ENCODE data around the gene TNK1.
A peak's percentile ranks its signal among the peaks of the same experiment; 100 is the strongest.

DNA sequence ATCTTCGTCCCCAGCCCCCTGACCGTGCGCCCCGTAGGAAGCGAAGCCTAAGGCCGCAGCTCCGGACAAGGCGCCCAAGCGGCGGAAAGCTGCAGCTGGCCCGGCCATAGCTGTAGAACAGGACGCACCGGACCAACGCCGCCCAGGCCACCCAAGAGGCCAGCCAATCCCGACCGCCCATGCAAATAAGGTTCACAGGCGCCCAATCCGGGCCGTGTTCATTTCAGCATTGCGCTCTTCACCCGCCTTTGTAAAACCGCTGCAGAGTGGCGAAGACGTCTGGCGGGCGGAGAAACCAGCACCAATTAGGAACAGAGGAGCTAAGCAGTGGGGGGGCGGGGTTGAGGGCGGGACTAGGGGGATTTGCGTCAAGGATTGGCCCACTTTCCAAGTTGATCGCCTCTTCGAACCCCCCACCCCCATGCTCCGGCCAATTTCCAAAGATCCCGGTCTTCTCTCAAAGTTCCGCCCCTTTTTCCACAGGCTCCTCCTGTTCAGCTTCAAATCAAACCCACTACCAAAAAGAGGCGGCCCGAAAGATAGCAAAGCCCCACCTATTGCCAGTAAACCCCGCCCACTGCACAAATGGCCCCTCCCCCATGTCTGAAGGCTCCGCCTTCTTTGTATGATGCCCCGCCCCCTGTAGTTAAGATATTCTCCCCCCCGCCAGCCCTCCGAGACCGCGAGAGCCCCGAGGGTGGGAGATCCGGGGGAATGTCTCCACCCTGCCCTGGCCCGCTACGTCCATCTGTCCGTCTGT is 23.3 kb downstream of the TNK1 start, which contains the start of gene TMEM256:
- TF ChIP-seq, protein P1, sequence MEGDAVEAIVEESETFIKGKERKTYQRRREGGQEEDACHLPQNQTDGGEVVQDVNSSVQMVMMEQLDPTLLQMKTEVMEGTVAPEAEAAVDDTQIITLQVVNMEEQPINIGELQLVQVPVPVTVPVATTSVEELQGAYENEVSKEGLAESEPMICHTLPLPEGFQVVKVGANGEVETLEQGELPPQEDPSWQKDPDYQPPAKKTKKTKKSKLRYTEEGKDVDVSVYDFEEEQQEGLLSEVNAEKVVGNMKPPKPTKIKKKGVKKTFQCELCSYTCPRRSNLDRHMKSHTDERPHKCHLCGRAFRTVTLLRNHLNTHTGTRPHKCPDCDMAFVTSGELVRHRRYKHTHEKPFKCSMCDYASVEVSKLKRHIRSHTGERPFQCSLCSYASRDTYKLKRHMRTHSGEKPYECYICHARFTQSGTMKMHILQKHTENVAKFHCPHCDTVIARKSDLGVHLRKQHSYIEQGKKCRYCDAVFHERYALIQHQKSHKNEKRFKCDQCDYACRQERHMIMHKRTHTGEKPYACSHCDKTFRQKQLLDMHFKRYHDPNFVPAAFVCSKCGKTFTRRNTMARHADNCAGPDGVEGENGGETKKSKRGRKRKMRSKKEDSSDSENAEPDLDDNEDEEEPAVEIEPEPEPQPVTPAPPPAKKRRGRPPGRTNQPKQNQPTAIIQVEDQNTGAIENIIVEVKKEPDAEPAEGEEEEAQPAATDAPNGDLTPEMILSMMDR (IDR thresholded peaks at IDR 0.05; ENCODE audit: extremely low read depth in 1 of 2, insufficient read depth in 1 of 2, low read depth in 1 of 2, low read length in 2 of 2), result peak in 1 of 2 donors; percentile 2
- TF ChIP-seq POLR2A (IDR thresholded peaks at IDR 0.05; ENCODE audit: low read depth, low read length) (peak; percentile 93), EZH2 (IDR thresholded peaks at IDR 0.05; ENCODE audit: borderline replicate concordance, low read depth, low read length, severe bottlenecking) (no peak), POLR2AphosphoS5 (IDR thresholded peaks at IDR 0.05; ENCODE audit: insufficient read depth, low read depth, low read length) (peak; percentile 96), JUN (IDR thresholded peaks at IDR 0.05; ENCODE audit: borderline replicate concordance, insufficient read depth, insufficient read length, low read depth) (no peak), MYC (IDR thresholded peaks at IDR 0.05; ENCODE audit: low read depth, low read length) (no peak), FOS (IDR thresholded peaks at IDR 0.05; ENCODE audit: borderline replicate concordance, insufficient read depth, low read length) (no peak)
- TF ChIP-seq, protein P2, sequence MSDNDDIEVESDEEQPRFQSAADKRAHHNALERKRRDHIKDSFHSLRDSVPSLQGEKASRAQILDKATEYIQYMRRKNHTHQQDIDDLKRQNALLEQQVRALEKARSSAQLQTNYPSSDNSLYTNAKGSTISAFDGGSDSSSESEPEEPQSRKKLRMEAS (IDR thresholded peaks at IDR 0.05; ENCODE audit: insufficient read depth, insufficient read length), result no peak
